Vagina (tissue), 2 donors: Measurements from ENCODE around the gene CCM2. TPM values are rescaled to one million over a fixed set of nuclear protein-coding genes. Genes with fewer than 3 reads are reported as not detected.

Source experiments
- DNase-seq, 2 donors: peaks; one replicate each; pipeline ENCODE4 v3.0.0-alpha.2; 2017; ENCODE audit errors: extremely low spot score in 2 of 2
- H3K27ac ChIP-seq: fragments of 200-600 bp; sonication (generic); one replicate; pipeline ENCODE4 v1.5.1; 2019
- H3K27me3 ChIP-seq: fragments of 200-600 bp; sonication (generic); one replicate; pipeline ENCODE4 v1.5.1; 2019
- H3K36me3 ChIP-seq, 2 donors: fragments of 200-600 bp; sonication (generic); one replicate each; pipeline ENCODE4 v1.5.1; 2017 to 2019
- H3K4me1 ChIP-seq: fragments of 200-600 bp; sonication (generic); one replicate; pipeline ENCODE4 v1.5.1; 2019
- H3K4me3 ChIP-seq, 2 donors: fragments of 200-600 bp; sonication (generic); 1 replicate in 1 of 2; 2 replicates in 1 of 2; pipeline ENCODE4 v1.5.1; 2016 to 2019
- H3K9me3 ChIP-seq: fragments of 200-600 bp; sonication (generic); one replicate; pipeline ENCODE4 v1.5.1; 2019
- POLR2A ChIP-seq, 2 donors: fragments of 450-650 bp; IDR thresholded peaks; one replicate each; pipeline ENCODE4 v1.6.1; 2017; ENCODE audit warnings: antibody characterized with exemption in 2 of 2, mild to moderate bottlenecking in 2 of 2, moderate library complexity in 2 of 2
- POLR2AphosphoS5 ChIP-seq, 2 donors: sonication (generic); formaldehyde crosslinking; IDR thresholded peaks; one replicate each; pipeline ENCODE4 v1.9.0; 2017; ENCODE audit warnings: antibody characterized with exemption in 2 of 2, mild to moderate bottlenecking in 2 of 2, low read depth in 1 of 2; ENCODE audit not compliant: insufficient read depth in 1 of 2
- intact Hi-C: fragments of 100-400 bp; cut with DNase I; formaldehyde crosslinking; loops from one replicate; pipeline ENCODE4 v1.15.1; 2023
- total RNA-seq: library from RNA; depleted of rRNA; stranded (reverse); fragments of >200 nt; gene quantifications from one replicate; pipeline ENCODE4 v1.2.3, GENCODE V29; 2016
- TF ChIP-seq, protein P1 (sequence below), 3 experiments: fragments of 450-650 bp in 2 of 3; fragments of 200-600 bp in 1 of 3; sonication (generic) in 1 of 3; IDR thresholded peaks; one replicate each; pipeline ENCODE4 v1.5.1; 2017 to 2019; ENCODE audit warnings: antibody characterized with exemption in 3 of 3, mild to moderate bottlenecking in 2 of 3, moderate library complexity in 2 of 3

CCM2 gene
- total RNA-seq, 1 donor from 2014 or later, result 44.2 TPM

DNA sequence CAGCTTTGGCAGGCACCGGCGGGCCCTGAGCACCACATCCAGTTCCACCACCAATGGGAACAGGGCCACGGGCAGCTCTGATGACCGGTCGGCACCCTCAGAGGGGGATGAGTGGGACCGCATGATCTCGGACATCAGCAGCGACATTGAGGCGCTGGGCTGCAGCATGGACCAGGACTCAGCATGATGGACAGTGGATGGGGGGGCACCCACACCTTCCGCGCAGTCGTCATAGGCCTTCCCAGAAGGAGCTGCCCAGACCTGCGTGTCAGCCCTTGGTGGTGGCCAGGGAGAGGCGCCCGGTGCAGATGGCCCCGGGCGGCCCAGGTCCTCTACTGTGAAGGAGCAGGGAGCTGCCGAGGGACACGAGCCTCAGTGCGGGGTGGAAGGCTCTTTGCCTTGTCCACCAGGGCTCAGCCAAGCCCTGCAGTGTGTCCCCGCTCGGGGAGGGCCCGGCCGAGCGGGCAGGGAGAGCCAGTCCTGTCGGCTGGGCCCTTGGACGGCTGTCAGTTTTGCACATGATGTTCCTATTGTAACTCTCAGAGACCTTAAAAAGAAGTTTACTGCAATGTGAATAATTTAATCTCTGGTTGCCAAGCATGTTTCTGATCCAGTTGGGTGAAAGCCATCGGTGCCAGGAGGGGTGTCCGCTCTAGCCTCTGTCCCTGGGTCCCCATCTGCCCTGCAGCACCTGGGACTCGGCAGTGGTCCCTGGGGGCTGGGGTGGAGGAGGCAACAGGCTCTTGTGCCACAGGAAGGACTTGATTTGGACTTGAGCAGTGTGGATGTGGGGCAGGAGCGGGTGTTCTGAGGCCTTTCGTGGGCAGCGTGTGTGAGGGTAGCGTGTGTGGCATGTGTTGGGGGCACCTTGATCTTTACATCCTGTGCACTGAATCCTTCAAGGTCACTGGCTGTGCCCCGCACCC, 76.1 kb downstream of the CCM2 start:
- no peak for TF ChIP-seq POLR2A (IDR thresholded peaks at IDR 0.05)
- TF ChIP-seq POLR2AphosphoS5 (IDR thresholded peaks at IDR 0.05; ENCODE audit: insufficient read depth in 1 of 2, low read depth in 1 of 2), result no peak
- TF ChIP-seq, protein P1, sequence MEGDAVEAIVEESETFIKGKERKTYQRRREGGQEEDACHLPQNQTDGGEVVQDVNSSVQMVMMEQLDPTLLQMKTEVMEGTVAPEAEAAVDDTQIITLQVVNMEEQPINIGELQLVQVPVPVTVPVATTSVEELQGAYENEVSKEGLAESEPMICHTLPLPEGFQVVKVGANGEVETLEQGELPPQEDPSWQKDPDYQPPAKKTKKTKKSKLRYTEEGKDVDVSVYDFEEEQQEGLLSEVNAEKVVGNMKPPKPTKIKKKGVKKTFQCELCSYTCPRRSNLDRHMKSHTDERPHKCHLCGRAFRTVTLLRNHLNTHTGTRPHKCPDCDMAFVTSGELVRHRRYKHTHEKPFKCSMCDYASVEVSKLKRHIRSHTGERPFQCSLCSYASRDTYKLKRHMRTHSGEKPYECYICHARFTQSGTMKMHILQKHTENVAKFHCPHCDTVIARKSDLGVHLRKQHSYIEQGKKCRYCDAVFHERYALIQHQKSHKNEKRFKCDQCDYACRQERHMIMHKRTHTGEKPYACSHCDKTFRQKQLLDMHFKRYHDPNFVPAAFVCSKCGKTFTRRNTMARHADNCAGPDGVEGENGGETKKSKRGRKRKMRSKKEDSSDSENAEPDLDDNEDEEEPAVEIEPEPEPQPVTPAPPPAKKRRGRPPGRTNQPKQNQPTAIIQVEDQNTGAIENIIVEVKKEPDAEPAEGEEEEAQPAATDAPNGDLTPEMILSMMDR (IDR thresholded peaks at IDR 0.05), result no peak
- intact Hi-C loops, result no loop called here
- H3K27me3 ChIP-seq, result no peaks in the 10 kb centered on the region
- peaks cover 0 to 52% of the 10 kb centered on the region in 2 donors for H3K36me3 ChIP-seq
- no peak overlapping the region for H3K4me3 ChIP-seq
- H3K4me1 ChIP-seq, result no peaks in the 10 kb centered on the region
- no peak overlapping the region for H3K27ac ChIP-seq
- no peak for DNase-seq
- H3K9me3 ChIP-seq, result no peaks in the 10 kb centered on the region

DNA sequence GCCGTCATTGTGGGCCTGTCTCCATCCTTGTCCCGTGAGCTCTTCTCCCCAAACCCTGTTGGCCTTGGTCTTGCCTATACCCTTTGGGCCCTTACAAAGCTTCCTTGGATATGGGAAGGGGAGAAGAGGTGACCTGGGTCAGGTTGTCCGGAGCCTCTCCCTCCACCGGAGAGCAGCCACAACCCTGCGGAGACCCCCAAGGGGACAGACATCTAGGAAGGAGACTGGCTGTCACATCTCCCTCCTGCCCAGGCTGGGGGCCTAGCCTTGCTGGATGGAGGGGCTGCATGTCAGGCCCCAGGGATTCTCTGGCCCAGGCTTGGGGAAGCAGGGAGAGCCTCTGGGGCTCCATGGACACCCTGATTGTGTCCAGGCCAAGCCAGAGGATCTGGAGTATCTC, 76.9 kb downstream of the CCM2 start:
- no peak for DNase-seq
- Histone ChIP-seq H3K9me3 (no peaks in the 10 kb centered on the region), H3K27ac (no peak overlapping the region), H3K36me3 (peaks cover 0 to 51% of the 10 kb centered on the region in 2 donors), H3K4me1 (no peaks in the 10 kb centered on the region), H3K27me3 (no peaks in the 10 kb centered on the region), H3K4me3 (no peak overlapping the region)
- TF ChIP-seq POLR2A (IDR thresholded peaks at IDR 0.05), result no peak
- TF ChIP-seq, protein P1 (IDR thresholded peaks at IDR 0.05), result no peak
- TF ChIP-seq POLR2AphosphoS5 (IDR thresholded peaks at IDR 0.05; ENCODE audit: insufficient read depth in 1 of 2, low read depth in 1 of 2), result no peak
- intact Hi-C loops, result no loop called here

DNA sequence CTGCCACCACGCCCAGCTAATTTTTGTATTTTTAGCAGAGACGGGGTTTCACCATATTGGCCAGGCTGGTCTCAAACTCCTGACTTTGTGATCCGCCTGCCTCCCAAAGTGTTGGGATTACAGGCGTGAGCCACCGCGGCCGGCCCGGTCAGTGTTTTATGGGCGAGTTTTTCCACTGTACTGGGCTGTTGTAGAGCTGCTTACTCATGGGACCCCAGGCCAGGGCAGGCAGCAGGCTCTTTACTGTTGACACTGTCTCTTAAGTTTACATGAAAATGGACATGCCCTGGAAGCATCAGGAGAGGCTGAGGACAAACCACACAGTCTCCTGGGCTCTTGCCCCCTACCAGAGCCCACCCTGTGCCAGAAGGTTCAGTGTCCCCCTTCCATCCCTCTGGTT, 77.6 kb downstream of the CCM2 start:
- Histone ChIP-seq H3K27ac (no peak overlapping the region), H3K4me3 (no peak overlapping the region), H3K36me3 (peaks cover 0 to 45% of the 10 kb centered on the region in 2 donors), H3K27me3 (no peaks in the 10 kb centered on the region), H3K4me1 (no peaks in the 10 kb centered on the region), H3K9me3 (no peaks in the 10 kb centered on the region)
- DNase-seq, result no peak
- intact Hi-C loops, result no loop called here
- no peak for TF ChIP-seq POLR2AphosphoS5 (IDR thresholded peaks at IDR 0.05; ENCODE audit: insufficient read depth in 1 of 2, low read depth in 1 of 2)

DNA sequence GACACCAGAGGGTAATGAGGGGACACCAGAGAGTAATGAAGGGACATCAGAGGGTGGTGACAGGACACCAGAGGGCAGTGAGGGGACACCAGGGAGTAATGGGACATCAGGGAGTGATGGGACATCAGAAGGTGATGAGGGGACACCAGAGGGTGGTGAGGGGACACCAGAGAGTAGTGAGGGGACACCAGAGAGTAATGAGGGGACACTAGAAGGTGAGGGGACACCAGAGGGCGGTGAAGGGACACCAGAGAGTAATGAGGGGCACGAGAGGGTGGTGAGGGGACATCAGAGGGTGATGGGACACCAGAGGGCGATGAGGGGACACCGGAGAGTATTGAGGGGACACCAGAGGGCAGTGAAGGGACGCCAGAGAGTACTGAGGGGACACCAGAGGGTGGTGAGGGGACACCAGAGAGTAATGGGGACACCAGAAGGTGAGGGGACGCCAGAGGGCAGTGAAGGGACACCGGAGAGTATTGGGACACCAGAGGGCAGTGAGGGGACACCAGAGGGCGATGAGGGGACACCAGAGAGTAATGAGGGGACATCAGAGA, 78.2 kb downstream of the CCM2 start:
- no peak overlapping the region for H3K27ac ChIP-seq
- H3K36me3 ChIP-seq, result peaks cover 0 to 39% of the 10 kb centered on the region in 2 donors
- H3K9me3 ChIP-seq, result no peaks in the 10 kb centered on the region
- no peaks in the 10 kb centered on the region for H3K4me1 ChIP-seq
- no peak overlapping the region for H3K4me3 ChIP-seq
- H3K27me3 ChIP-seq, result no peaks in the 10 kb centered on the region
- TF ChIP-seq POLR2AphosphoS5 (IDR thresholded peaks at IDR 0.05; ENCODE audit: insufficient read depth in 1 of 2, low read depth in 1 of 2) (no peak), POLR2A (IDR thresholded peaks at IDR 0.05) (no peak)
- TF ChIP-seq, protein P1 (IDR thresholded peaks at IDR 0.05), result no peak
- no peak for DNase-seq
- intact Hi-C loops, result no loop called here

DNA sequence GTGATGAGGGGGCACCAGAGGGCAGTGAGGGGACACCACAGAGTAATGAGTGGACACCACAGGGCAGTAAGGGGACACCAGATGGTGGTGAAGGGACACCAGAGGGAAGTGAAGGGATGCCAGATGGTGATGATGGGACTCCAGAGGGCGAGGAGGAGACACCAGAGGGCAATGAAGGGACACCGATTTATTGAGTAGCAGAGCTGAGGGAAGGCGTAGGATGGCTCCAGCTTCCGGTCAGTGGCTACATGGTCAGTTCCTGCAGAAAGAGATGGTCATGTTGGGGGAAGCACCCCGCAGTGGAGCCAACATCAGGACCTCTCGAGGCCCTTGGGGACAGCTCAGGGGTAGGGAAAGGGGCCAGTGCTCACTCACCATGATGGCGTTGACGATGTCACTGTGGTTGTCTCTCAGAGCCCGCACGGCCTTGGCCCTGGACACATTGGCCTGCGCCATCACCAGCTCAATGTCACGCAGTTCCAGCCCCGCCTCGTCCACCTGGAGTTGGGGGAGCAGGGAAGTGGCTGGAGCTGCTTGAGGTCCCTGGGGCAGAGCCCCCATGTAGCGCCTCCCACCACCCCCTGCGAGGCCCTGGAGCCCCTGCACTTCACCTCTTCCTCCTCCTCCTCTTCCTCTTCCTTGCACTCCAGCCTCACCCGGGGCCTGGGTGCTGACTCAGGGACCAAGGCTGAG, 80.4 kb downstream of the CCM2 start:
- Histone ChIP-seq H3K27me3 (no peaks in the 10 kb centered on the region), H3K4me1 (no peaks in the 10 kb centered on the region), H3K4me3 (no peak overlapping the region), H3K36me3 (peaks cover 0 to 17% of the 10 kb centered on the region in 2 donors), H3K9me3 (no peaks in the 10 kb centered on the region), H3K27ac (no peak overlapping the region)
- intact Hi-C loops, result no loop called here
- no peak for TF ChIP-seq POLR2AphosphoS5 (IDR thresholded peaks at IDR 0.05; ENCODE audit: insufficient read depth in 1 of 2, low read depth in 1 of 2)
- TF ChIP-seq, protein P1 (IDR thresholded peaks at IDR 0.05), result no peak
- no peak for TF ChIP-seq POLR2A (IDR thresholded peaks at IDR 0.05)
- no peak for DNase-seq
